Panc1 (cell line): ENCODE measurements around the gene PPP1R13L.

ENCODE experiments used
- POLR2AphosphoS5 ChIP-seq: IDR thresholded peaks from 2 replicates; pipeline ENCODE4 v1.6.1; 2012; ENCODE audit warnings: mild to moderate bottlenecking, low read depth, low read length, moderate library complexity
- TCF7L2 ChIP-seq: IDR thresholded peaks from 2 replicates; pipeline ENCODE4 v1.6.1; 2011; ENCODE audit warnings: mild to moderate bottlenecking, low read depth, low read length, inconsistent platforms
- TF ChIP-seq, protein P1 (sequence below): fragments of 450-650 bp; IDR thresholded peaks from 2 replicates; pipeline ENCODE4 v1.5.1; 2017; ENCODE audit warnings: mild to moderate bottlenecking
- TF ChIP-seq, protein P2 (sequence below), 2 experiments: IDR thresholded peaks; 2 replicates each; pipeline ENCODE4 v1.6.1; 2011 to 2012; ENCODE audit warnings: low read depth in 2 of 2, control low read depth in 1 of 2, low read length in 1 of 2, mild to moderate bottlenecking in 1 of 2, moderate library complexity in 1 of 2; ENCODE audit not compliant: insufficient read depth in 1 of 2

DNA sequence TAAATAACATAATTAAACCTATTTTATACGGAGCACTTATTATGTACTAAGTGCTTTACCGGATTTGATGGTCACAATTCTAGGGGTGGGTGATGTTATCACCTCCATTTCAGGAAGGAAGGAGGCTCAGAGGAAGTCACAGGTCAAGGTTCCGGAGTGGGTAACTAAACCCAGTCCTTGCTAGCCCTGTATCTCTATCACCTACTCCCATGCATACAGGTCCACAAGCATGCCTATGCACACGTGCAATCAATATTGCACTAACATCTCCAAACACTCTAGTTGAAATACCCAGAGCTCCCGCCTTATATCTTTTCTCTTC is 45.1 kb upstream of the PPP1R13L start:
- TF ChIP-seq, protein P1, sequence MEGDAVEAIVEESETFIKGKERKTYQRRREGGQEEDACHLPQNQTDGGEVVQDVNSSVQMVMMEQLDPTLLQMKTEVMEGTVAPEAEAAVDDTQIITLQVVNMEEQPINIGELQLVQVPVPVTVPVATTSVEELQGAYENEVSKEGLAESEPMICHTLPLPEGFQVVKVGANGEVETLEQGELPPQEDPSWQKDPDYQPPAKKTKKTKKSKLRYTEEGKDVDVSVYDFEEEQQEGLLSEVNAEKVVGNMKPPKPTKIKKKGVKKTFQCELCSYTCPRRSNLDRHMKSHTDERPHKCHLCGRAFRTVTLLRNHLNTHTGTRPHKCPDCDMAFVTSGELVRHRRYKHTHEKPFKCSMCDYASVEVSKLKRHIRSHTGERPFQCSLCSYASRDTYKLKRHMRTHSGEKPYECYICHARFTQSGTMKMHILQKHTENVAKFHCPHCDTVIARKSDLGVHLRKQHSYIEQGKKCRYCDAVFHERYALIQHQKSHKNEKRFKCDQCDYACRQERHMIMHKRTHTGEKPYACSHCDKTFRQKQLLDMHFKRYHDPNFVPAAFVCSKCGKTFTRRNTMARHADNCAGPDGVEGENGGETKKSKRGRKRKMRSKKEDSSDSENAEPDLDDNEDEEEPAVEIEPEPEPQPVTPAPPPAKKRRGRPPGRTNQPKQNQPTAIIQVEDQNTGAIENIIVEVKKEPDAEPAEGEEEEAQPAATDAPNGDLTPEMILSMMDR, result no peak
- TF ChIP-seq POLR2AphosphoS5, result no peak
- TF ChIP-seq TCF7L2, result no peak
- TF ChIP-seq, protein P2, sequence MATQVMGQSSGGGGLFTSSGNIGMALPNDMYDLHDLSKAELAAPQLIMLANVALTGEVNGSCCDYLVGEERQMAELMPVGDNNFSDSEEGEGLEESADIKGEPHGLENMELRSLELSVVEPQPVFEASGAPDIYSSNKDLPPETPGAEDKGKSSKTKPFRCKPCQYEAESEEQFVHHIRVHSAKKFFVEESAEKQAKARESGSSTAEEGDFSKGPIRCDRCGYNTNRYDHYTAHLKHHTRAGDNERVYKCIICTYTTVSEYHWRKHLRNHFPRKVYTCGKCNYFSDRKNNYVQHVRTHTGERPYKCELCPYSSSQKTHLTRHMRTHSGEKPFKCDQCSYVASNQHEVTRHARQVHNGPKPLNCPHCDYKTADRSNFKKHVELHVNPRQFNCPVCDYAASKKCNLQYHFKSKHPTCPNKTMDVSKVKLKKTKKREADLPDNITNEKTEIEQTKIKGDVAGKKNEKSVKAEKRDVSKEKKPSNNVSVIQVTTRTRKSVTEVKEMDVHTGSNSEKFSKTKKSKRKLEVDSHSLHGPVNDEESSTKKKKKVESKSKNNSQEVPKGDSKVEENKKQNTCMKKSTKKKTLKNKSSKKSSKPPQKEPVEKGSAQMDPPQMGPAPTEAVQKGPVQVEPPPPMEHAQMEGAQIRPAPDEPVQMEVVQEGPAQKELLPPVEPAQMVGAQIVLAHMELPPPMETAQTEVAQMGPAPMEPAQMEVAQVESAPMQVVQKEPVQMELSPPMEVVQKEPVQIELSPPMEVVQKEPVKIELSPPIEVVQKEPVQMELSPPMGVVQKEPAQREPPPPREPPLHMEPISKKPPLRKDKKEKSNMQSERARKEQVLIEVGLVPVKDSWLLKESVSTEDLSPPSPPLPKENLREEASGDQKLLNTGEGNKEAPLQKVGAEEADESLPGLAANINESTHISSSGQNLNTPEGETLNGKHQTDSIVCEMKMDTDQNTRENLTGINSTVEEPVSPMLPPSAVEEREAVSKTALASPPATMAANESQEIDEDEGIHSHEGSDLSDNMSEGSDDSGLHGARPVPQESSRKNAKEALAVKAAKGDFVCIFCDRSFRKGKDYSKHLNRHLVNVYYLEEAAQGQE (IDR thresholded peaks at IDR 0.05; ENCODE audit: insufficient read depth in 1 of 2, low read depth in 2 of 2, low read length in 1 of 2), result no peak
